H1 (cell line): Measurements from ENCODE around the gene SLC38A7. TPM values are rescaled to one million over a fixed set of nuclear protein-coding genes. Genes with fewer than 3 reads are reported as not detected.

Experiments
- CTCF ChIA-PET: fragments of 300-600 bp; sonication (Branson Sonifier 250); formaldehyde crosslinking; loops from one replicate; lab custom pipeline; 2021; ENCODE audit not compliant: partially characterized antibody; lab: Charles Lee
- POLR2A ChIA-PET: fragments of 300-600 bp; sonication (Branson Sonifier 250); formaldehyde crosslinking; loops from one replicate; lab custom pipeline; 2021; ENCODE audit warnings: inconsistent platforms; ENCODE audit not compliant: partially characterized antibody; lab: Charles Lee
- DNase-seq, 2 experiments: peaks; one replicate each; pipeline versions ENCODE4 v3.0.0 to v3.0.0-alpha.2; 2010 to 2022; ENCODE audit warnings: low spot score in 2 of 2, low read depth in 1 of 2, mixed read lengths in 1 of 2
- FAIRE-seq: peaks from 2 replicates; lab custom pipeline; 2011; peaks lifted over from hg19 to GRCh38; lab: Jason Lieb, UNC
- H2AFZ ChIP-seq: 2 replicates; pipeline ENCODE4 v1.8.1; 2012; ENCODE audit warnings: low read length, inconsistent platforms
- H2AK5ac ChIP-seq: 2 replicates; pipeline ENCODE4 v1.6.1; 2013; ENCODE audit warnings: low read depth, low read length
- H2BK120ac ChIP-seq: replicated peaks from 2 replicates; pipeline ENCODE3; 2013; ENCODE audit warnings: low read depth, low read length, inconsistent platforms
- H2BK12ac ChIP-seq: 2 replicates; pipeline ENCODE4 v1.6.1; 2013; ENCODE audit warnings: low read depth, low read length
- H2BK15ac ChIP-seq: 2 replicates; pipeline ENCODE4 v1.6.1; 2013; ENCODE audit warnings: low read length
- H2BK20ac ChIP-seq: 2 replicates; pipeline ENCODE4 v1.6.1; 2013; ENCODE audit warnings: low read length
- H2BK5ac ChIP-seq: 2 replicates; pipeline ENCODE4 v1.6.1; 2013; ENCODE audit warnings: low read depth, low read length
- H3K14ac ChIP-seq: 2 replicates; pipeline ENCODE4 v1.6.1; 2013; ENCODE audit warnings: inconsistent platforms; ENCODE audit not compliant: insufficient read length
- H3K18ac ChIP-seq: 2 replicates; pipeline ENCODE4 v1.6.1; 2013; ENCODE audit warnings: low read length; ENCODE audit errors: extremely low read depth
- H3K23ac ChIP-seq: 2 replicates; pipeline ENCODE4 v1.6.1; 2013; ENCODE audit warnings: inconsistent platforms; ENCODE audit not compliant: insufficient read length
- H3K23me2 ChIP-seq: 2 replicates; pipeline ENCODE4 v1.6.1; 2013; ENCODE audit warnings: low read depth, low read length
- H3K27ac ChIP-seq: 2 replicates; pipeline ENCODE4 v1.6.1; 2011; ENCODE audit warnings: low read depth, low read length, inconsistent platforms
- H3K27me3 ChIP-seq, 4 experiments: replicated peaks in 1 of 4; 1 replicate in 1 of 4; 2 replicates in 3 of 4; pipeline versions ENCODE4 v1.6.1 to v1.8.1; 2011 to 2013; ENCODE audit warnings: low read length in 3 of 4, mild to moderate bottlenecking in 3 of 4, inconsistent platforms in 2 of 4, mixed read lengths in 2 of 4, moderate library complexity in 1 of 4; ENCODE audit not compliant: control insufficient read depth in 3 of 4, insufficient read depth in 3 of 4; ENCODE audit errors: extremely low read depth in 1 of 4
- H3K36me3 ChIP-seq, 4 experiments: 2 replicates each; pipeline versions ENCODE4 v1.6.1 to v1.8.1; 2011 to 2013; ENCODE audit warnings: mild to moderate bottlenecking in 4 of 4, low read length in 3 of 4, moderate library complexity in 2 of 4, control low read depth in 1 of 4, inconsistent platforms in 1 of 4; ENCODE audit not compliant: insufficient read depth in 4 of 4, control insufficient read depth in 2 of 4
- H3K4ac ChIP-seq: replicated peaks from 2 replicates; pipeline ENCODE3; 2013; ENCODE audit warnings: low read length, low read depth, mixed read lengths, inconsistent platforms; ENCODE audit not compliant: insufficient read length
- H3K4me1 ChIP-seq, 4 experiments: replicated peaks in 1 of 4; 1 replicate in 1 of 4; 2 replicates in 3 of 4; pipeline versions ENCODE4 v1.6.1 to v1.8.1; 2011 to 2013; ENCODE audit warnings: low read length in 3 of 4, inconsistent platforms in 2 of 4, mixed read lengths in 1 of 4; ENCODE audit not compliant: insufficient read depth in 4 of 4, control insufficient read depth in 3 of 4
- H3K4me2 ChIP-seq, 2 experiments: 2 replicates each; pipeline versions ENCODE4 v1.6.1 to v1.8.1; 2011 to 2013; ENCODE audit warnings: low read depth in 2 of 2, low read length in 2 of 2, control low read depth in 1 of 2, inconsistent platforms in 1 of 2, mild to moderate bottlenecking in 1 of 2; ENCODE audit not compliant: insufficient read depth in 1 of 2
- H3K4me3 ChIP-seq, 4 experiments: fragments of 200-600, 300-600 bp in 1 of 4; sonication (generic), shearing (Covaris generic), sonication (Bioruptor Twin) in 1 of 4; 2 replicates each; pipeline versions ENCODE4 v1.5.1 to v1.8.1; 2011 to 2016; ENCODE audit warnings: low read length in 4 of 4, low read depth in 3 of 4, control low read depth in 2 of 4, inconsistent platforms in 2 of 4, mild to moderate bottlenecking in 2 of 4, mixed read lengths in 1 of 4, moderate library complexity in 1 of 4; ENCODE audit not compliant: insufficient read depth in 2 of 4; ENCODE audit errors: extremely low read depth in 1 of 4
- H3K56ac ChIP-seq: replicated peaks from 2 replicates; pipeline ENCODE3; 2013; ENCODE audit warnings: low read depth, mild to moderate bottlenecking, mixed read lengths, low read length, inconsistent platforms; ENCODE audit not compliant: insufficient read length
- H3K79me1 ChIP-seq: 2 replicates; pipeline ENCODE4 v1.6.1; 2013; ENCODE audit warnings: low read depth, low read length, control low read depth
- H3K79me2 ChIP-seq, 2 experiments: 2 replicates each; pipeline versions ENCODE4 v1.6.1 to v1.8.1; 2012 to 2013; ENCODE audit warnings: low read length in 2 of 2, mild to moderate bottlenecking in 2 of 2, inconsistent platforms in 1 of 2; ENCODE audit not compliant: insufficient read depth in 2 of 2, control insufficient read depth in 1 of 2
- H3K9ac ChIP-seq, 4 experiments: replicated peaks in 1 of 4; 1 replicate in 1 of 4; 2 replicates in 3 of 4; pipeline versions ENCODE4 v1.6.1 to v1.8.1; 2011 to 2013; ENCODE audit warnings: low read depth in 3 of 4, low read length in 3 of 4, control low read depth in 2 of 4, mild to moderate bottlenecking in 2 of 4, moderate library complexity in 2 of 4, inconsistent platforms in 1 of 4; ENCODE audit errors: extremely low read depth in 1 of 4
- H3K9me3 ChIP-seq, 2 experiments: 2 replicates each; pipeline versions ENCODE4 v1.6.1 to v1.8.1; 2012 to 2013; ENCODE audit warnings: mild to moderate bottlenecking in 2 of 2, moderate library complexity in 2 of 2, control low read depth in 1 of 2, inconsistent platforms in 1 of 2, low read depth in 1 of 2, low read length in 1 of 2, mixed read lengths in 1 of 2; ENCODE audit not compliant: insufficient read depth in 2 of 2
- H4K20me1 ChIP-seq, 2 experiments: replicated peaks in 1 of 2; 2 replicates each; pipeline versions ENCODE3 to v1.8.1; 2011 to 2013; ENCODE audit warnings: inconsistent platforms in 2 of 2, low read length in 2 of 2, mild to moderate bottlenecking in 1 of 2; ENCODE audit not compliant: insufficient read depth in 2 of 2, control insufficient read depth in 1 of 2
- H4K5ac ChIP-seq: 2 replicates; pipeline ENCODE4 v1.6.1; 2013; ENCODE audit warnings: low read length, low read depth, mixed read lengths, inconsistent platforms; ENCODE audit not compliant: insufficient read length
- H4K8ac ChIP-seq: 2 replicates; pipeline ENCODE4 v1.8.0; 2013; ENCODE audit warnings: mild to moderate bottlenecking, moderate library complexity, low read length, inconsistent platforms; ENCODE audit not compliant: insufficient read depth; ENCODE audit errors: extremely low read depth
- H4K91ac ChIP-seq: replicated peaks from 2 replicates; pipeline ENCODE3; 2013; ENCODE audit warnings: low read length, mixed read lengths, inconsistent platforms; ENCODE audit not compliant: insufficient read length
- CEBPB ChIP-seq: IDR thresholded peaks from 2 replicates; pipeline ENCODE4 v1.6.1; 2012; ENCODE audit warnings: low read depth, low read length
- CTBP2 ChIP-seq: IDR thresholded peaks from 2 replicates; pipeline ENCODE4 v1.7.0; 2011; ENCODE audit warnings: borderline replicate concordance, mild to moderate bottlenecking, moderate library complexity, mixed read lengths, low read length; ENCODE audit not compliant: insufficient read depth, insufficient read length
- EGR1 ChIP-seq: IDR thresholded peaks from 2 replicates; pipeline ENCODE4 v1.6.1; 2011; ENCODE audit warnings: low read depth, low read length, borderline replicate concordance
- KDM4A ChIP-seq: IDR thresholded peaks from one replicate; pipeline ENCODE4 v1.7.1; 2012; ENCODE audit warnings: low read depth, mild to moderate bottlenecking, moderate library complexity, low read length, inconsistent platforms; ENCODE audit not compliant: severe bottlenecking
- SAP30 ChIP-seq: fragments of 300-600 bp; sonication (generic); IDR thresholded peaks from 2 replicates; pipeline ENCODE4 v1.7.1; 2012; ENCODE audit warnings: low read length, moderate library complexity, mild to moderate bottlenecking, inconsistent platforms; ENCODE audit not compliant: insufficient read depth, insufficient replicate concordance
- TAF7 ChIP-seq: optimal IDR thresholded peaks from 2 replicates; pipeline ENCODE3; 2011; ENCODE audit warnings: low read depth, mild to moderate bottlenecking, inconsistent platforms, low read length, moderate library complexity, borderline replicate concordance
- WGBS, 2 experiments: shearing (Covaris generic) in 1 of 2; methylation state at CpG; one replicate each; pipeline versions ENCODE4 v1.1.6 to v1.1.7; 2013 to 2015; ENCODE audit warnings: low lambda C conversion rate in 2 of 2, mixed read lengths in 2 of 2, inconsistent platforms in 1 of 2, low coverage in 1 of 2, missing lambda C conversion rate in 1 of 2; ENCODE audit not compliant: insufficient replicate concordance in 2 of 2, insufficient coverage in 1 of 2, insufficient read length in 1 of 2; ENCODE audit errors: extremely low coverage in 1 of 2, missing lambda C conversion rate in 1 of 2; 5-methylcytosine and 5-hydroxymethylcytosine counted together
- polyA plus RNA-seq, 7 experiments: library from polyadenylated mRNA; depleted of rRNA in 3 of 7; stranded (reverse) in 5 of 7; unstranded in 2 of 7; fragments of >200 nt in 5 of 7; fragments of 200-250 nt in 2 of 7; gene quantifications; 1 replicate in 5 of 7; 2 replicates in 1 of 7; 4 replicates in 1 of 7; pipeline versions ENCODE4 v1.2.1 to v1.2.3, GENCODE V29; 2011 to 2013; ENCODE audit warnings: missing spikeins in 2 of 7, mixed read lengths in 2 of 7
- total RNA-seq: library from RNA; stranded (reverse); fragmentation: NEBNext Ultra II Directional; extraction: Animal tissue kit (Norgen Biotek cat#: 25700); gene quantifications from 2 replicates; pipeline ENCODE4 v1.2.1, GENCODE V29; 2021
- TF ChIP-seq, protein P1 (sequence below), 3 experiments: IDR thresholded peaks; 1 replicate in 2 of 3; 2 replicates in 1 of 3; pipeline versions ENCODE4 v1.5.1 to v1.6.1; 2011; ENCODE audit warnings: low read length in 3 of 3, mild to moderate bottlenecking in 3 of 3, inconsistent platforms in 2 of 3, low read depth in 1 of 3, moderate library complexity in 1 of 3; ENCODE audit not compliant: insufficient read depth in 1 of 3; ENCODE audit errors: control extremely low read depth in 1 of 3

SLC38A7 gene
- total and polyA plus RNA-seq, 2 of the 8 experiments (the other 6 are each of a cell fraction or from before 2014, with no cell fraction given): 26.7 to 28.0 TPM

DNA sequence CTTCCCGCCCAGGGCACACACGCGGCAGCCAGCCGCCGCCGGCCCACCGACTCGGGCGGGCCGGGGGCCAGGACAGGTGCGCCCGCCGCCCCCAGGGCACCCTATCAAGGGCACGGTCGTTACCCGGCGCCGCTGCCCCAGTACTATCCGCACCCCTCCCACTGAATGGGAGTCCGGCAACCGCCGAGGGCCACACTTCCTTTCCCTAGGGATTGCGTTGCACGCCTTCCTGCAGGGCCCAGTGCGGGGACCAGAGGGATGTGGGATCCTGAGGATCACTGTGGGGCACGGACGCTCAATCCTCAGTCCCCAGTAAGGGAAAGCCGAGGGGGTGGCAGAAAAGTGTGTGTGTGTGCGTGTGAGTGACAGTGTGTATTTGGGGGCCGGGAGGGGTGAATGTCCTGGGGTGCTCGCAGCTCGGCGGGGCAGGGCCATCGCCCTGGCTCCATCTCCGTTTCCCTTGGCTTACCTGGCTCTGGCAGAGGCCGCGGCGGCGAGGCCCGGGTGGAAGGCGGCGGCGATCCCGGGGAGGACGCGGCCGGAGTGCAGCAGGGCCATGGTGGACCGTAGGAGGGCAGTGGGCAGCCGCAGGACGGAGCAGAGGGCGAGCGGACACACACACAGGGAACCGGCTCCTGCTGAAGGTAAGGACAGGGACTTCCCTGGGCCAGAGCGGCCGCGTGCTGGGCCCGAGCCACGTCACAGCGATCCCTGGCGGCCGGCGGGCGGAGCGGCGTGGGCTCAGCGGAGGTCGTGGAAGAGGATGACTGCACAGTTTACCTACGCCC, 49.3 kb upstream of the SLC38A7 start, which contains the start of gene GOT2:
GOT2 (minus strand) TSS at position 646 of the 788 bp plus-strand sequence; CDS start at position 558, 88 bp downstream.
- CTCF ChIA-PET: interaction anchor here (0.7 to 2.4 kb wide), 7 partner anchors 10 to 73 kb away, joined by 3 to 9 read pairs (median 4); no protein-coding TSS in a partner anchor
- peak within 1 kb of the TSS; percentile 61; the same call in 1 of the 2 replicates for H3K27ac ChIP-seq
- no peak for TF ChIP-seq CTBP2
- peak; percentile 88 for TF ChIP-seq EGR1
- peak; percentile 19 for TF ChIP-seq TAF7
- 0 out of 2 replicates have a peak, but pooled peaks have one; percentile 6 for TF ChIP-seq CEBPB
- TF ChIP-seq, protein P1, sequence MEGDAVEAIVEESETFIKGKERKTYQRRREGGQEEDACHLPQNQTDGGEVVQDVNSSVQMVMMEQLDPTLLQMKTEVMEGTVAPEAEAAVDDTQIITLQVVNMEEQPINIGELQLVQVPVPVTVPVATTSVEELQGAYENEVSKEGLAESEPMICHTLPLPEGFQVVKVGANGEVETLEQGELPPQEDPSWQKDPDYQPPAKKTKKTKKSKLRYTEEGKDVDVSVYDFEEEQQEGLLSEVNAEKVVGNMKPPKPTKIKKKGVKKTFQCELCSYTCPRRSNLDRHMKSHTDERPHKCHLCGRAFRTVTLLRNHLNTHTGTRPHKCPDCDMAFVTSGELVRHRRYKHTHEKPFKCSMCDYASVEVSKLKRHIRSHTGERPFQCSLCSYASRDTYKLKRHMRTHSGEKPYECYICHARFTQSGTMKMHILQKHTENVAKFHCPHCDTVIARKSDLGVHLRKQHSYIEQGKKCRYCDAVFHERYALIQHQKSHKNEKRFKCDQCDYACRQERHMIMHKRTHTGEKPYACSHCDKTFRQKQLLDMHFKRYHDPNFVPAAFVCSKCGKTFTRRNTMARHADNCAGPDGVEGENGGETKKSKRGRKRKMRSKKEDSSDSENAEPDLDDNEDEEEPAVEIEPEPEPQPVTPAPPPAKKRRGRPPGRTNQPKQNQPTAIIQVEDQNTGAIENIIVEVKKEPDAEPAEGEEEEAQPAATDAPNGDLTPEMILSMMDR (IDR thresholded peaks at IDR 0.05; ENCODE audit: control extremely low read depth in 1 of 3, insufficient read depth in 1 of 3, low read depth in 1 of 3, low read length in 3 of 3): peak; percentile 82 to 99 (median 98)
- peak; percentile 50 for TF ChIP-seq SAP30
- TF ChIP-seq KDM4A: peak; percentile 89

More for the DNA sequence above, 49.3 kb upstream of the SLC38A7 start, which contains the start of gene GOT2:
- Histone ChIP-seq H2AK5ac (no peak within 1 kb of the TSS), H2BK20ac (no peak within 1 kb of the TSS), H3K36me3 (peaks cover 0 to 13% (median 0%) of the 10 kb centered on the region in 4 experiments; a peak in 1 of 8 replicates), H3K27me3 (no peaks in the 10 kb centered on the region), H2BK15ac (peak within 1 kb of the TSS; percentile 13; the same call in 1 of the 2 replicates), H3K18ac (peak within 1 kb of the TSS; percentile 39), H3K23me2 (peaks cover 6% of the 10 kb centered on the region), H3K4me3 (peak within 1 kb of the TSS; percentile 64 to 90 (median 89)), H3K79me1 (peaks cover 2% of the 10 kb centered on the region; the same call in 1 of the 2 replicates), H4K20me1 (peaks cover 3 to 5% of the 10 kb centered on the region in 2 experiments), H2BK12ac (no peak within 1 kb of the TSS), H3K56ac (peak within 1 kb of the TSS; percentile 80), H3K79me2 (peaks cover 4 to 46% of the 10 kb centered on the region in 2 experiments), H3K23ac (no peak within 1 kb of the TSS), H4K5ac (peak within 1 kb of the TSS; percentile 59), H4K8ac (peak within 1 kb of the TSS; percentile 96), H2AFZ (0 out of 2 replicates have a peak within 1 kb of the TSS, but pooled peaks have one; percentile 84), H3K4me2 (peak within 1 kb of the TSS; percentile 90 to 99), H2BK120ac (no peak within 1 kb of the TSS), H3K4me1 (peaks cover 0 to 8% (median 2%) of the 10 kb centered on the region in 4 experiments; a peak in 3 of 7 replicates), H2BK5ac (peak within 1 kb of the TSS; percentile 82), H3K14ac (no peak within 1 kb of the TSS), H3K4ac (no peak within 1 kb of the TSS), H4K91ac (peak within 1 kb of the TSS; percentile 77), H3K9me3 (no peaks in the 10 kb centered on the region), H3K9ac (peak within 1 kb of the TSS; percentile 69 to 84 (median 81))
- WGBS, 2 experiments: 3% methylated on average over 56 of the region's 68 CpGs; no CpG with 5 or more reads in 1 of the 2 experiments
- POLR2A ChIA-PET: interaction anchor here (0.6 to 1.4 kb wide), 6 partner anchors 10 to 397 kb away, joined by 3 to 4 read pairs (median 3); partner anchors contain the start of gene SLC38A7
- DNase-seq: peak; percentile 60 to 93
- FAIRE-seq: no peak
